GM12801 (cell line): ENCODE measurements around the gene CYYR1.

Experiments
- CTCF ChIP-seq: IDR thresholded peaks from one replicate; pipeline ENCODE4 v1.5.1; 2011; ENCODE audit warnings: control low read depth; ENCODE audit not compliant: insufficient read length; ENCODE audit errors: extremely low read depth

The CYYR1 gene

GRCh38 chr21:26591543-26591942 is 18.5 kb upstream of the CYYR1 start:
- no peak for TF ChIP-seq CTCF

GRCh38 chr21:26588446-26588845 is 15.4 kb upstream of the CYYR1 start:
- no peak for TF ChIP-seq CTCF

GRCh38 chr21:26587736-26588201 is 14.7 kb upstream of the CYYR1 start:
- TF ChIP-seq CTCF: no peak

GRCh38 chr21:26583769-26584168 is 10.7 kb upstream of the CYYR1 start:
- no peak for TF ChIP-seq CTCF

- TF ChIP-seq CTCF: no peak
Measured at GRCh38 chr21:26581818-26582217, 8.7 kb upstream of the CYYR1 start.

GRCh38 chr21:26572076-26572701 is 897 bp downstream of the CYYR1 start:
- TF ChIP-seq CTCF: no peak

- no peak for TF ChIP-seq CTCF
Measured at GRCh38 chr21:26570203-26570602, 2.9 kb downstream of the CYYR1 start.
